GM23338 (cell line): Measurements from ENCODE around the gene CCR5. TPM values are rescaled to one million over a fixed set of nuclear protein-coding genes. Genes with fewer than 3 reads are reported as not detected.

Experiments used
- ATAC-seq: fragments of 200-7000 bp; cut with Tn5 transposase; 3 replicates; pipeline ENCODE4 v1.9.1; 2020
- DNase-seq: peaks from one replicate; pipeline ENCODE4 v3.0.0-alpha.2; 2015; ENCODE audit warnings: low spot score
- H2AFZ ChIP-seq: fragments of 200-600 bp; sonication (generic); 2 replicates; pipeline ENCODE4 v1.8.0; 2016; ENCODE audit warnings: antibody characterized with exemption, mild to moderate bottlenecking, moderate library complexity
- H3F3A ChIP-seq: fragments of 200-600 bp; sonication (generic); replicated peaks from 2 replicates; pipeline ENCODE4 v1.8.0; 2017; ENCODE audit warnings: antibody characterized with exemption, mixed run types, low read depth
- H3K27ac ChIP-seq: fragments of 200-600 bp; sonication (generic); 2 replicates; pipeline ENCODE4 v1.6.1; 2016; ENCODE audit warnings: low read depth
- H3K27me3 ChIP-seq: fragments of 200-600 bp; sonication (generic); 2 replicates; pipeline ENCODE4 v1.8.0; 2016; ENCODE audit warnings: mild to moderate bottlenecking, mixed run types, moderate library complexity; ENCODE audit not compliant: insufficient read depth
- H3K36me3 ChIP-seq: fragments of 200-600 bp; sonication (generic); 2 replicates; pipeline ENCODE4 v1.8.0; 2016; ENCODE audit warnings: mild to moderate bottlenecking; ENCODE audit not compliant: insufficient read depth
- H3K4me1 ChIP-seq: fragments of 200-600 bp; sonication (generic); 2 replicates; pipeline ENCODE4 v1.8.0; 2016; ENCODE audit warnings: mild to moderate bottlenecking, moderate library complexity; ENCODE audit not compliant: insufficient read depth
- H3K4me2 ChIP-seq: fragments of 200-600 bp; sonication (generic); 2 replicates; pipeline ENCODE4 v1.7.1; 2017; ENCODE audit warnings: mixed run types
- H3K4me3 ChIP-seq: fragments of 200-600 bp; sonication (generic); 2 replicates; pipeline ENCODE4 v1.6.1; 2016; ENCODE audit warnings: mixed run types
- H3K79me2 ChIP-seq: fragments of 200-600 bp; sonication (generic); replicated peaks from 2 replicates; pipeline ENCODE4 v1.8.0; 2017; ENCODE audit warnings: mild to moderate bottlenecking; ENCODE audit not compliant: insufficient read depth
- H3K9me2 ChIP-seq: fragments of 200-600 bp; sonication (generic); 2 replicates; pipeline ENCODE4 v1.8.0; 2017; ENCODE audit not compliant: insufficient read depth
- H4K20me1 ChIP-seq: fragments of 200-600 bp; sonication (generic); replicated peaks from 2 replicates; pipeline ENCODE4 v1.8.0; 2017; ENCODE audit warnings: mild to moderate bottlenecking; ENCODE audit not compliant: insufficient read depth
- H3K27ac Mint-ChIP-seq: 2 replicates; pipeline ENCODE4 v1.8.0; 2020; ENCODE audit warnings: inconsistent platforms, mild to moderate bottlenecking, moderate library complexity, mixed read lengths
- H3K27me3 Mint-ChIP-seq: 3 replicates; pipeline ENCODE4 v1.8.0; 2022; ENCODE audit warnings: low read depth, mild to moderate bottlenecking, moderate library complexity, mixed read lengths, inconsistent platforms; ENCODE audit not compliant: insufficient read depth, poor library complexity
- H3K36me3 Mint-ChIP-seq: 3 replicates; pipeline ENCODE4 v1.8.0; 2021; ENCODE audit warnings: low read depth, mild to moderate bottlenecking, inconsistent platforms, moderate library complexity, mixed read lengths
- H3K4me1 Mint-ChIP-seq: 3 replicates; pipeline ENCODE4 v1.8.0; 2020; ENCODE audit warnings: mild to moderate bottlenecking, inconsistent platforms, mixed read lengths
- H3K4me3 Mint-ChIP-seq: 3 replicates; pipeline ENCODE4 v1.8.0; 2021; ENCODE audit warnings: moderate library complexity, mild to moderate bottlenecking, inconsistent platforms, mixed read lengths
- H3K9me3 Mint-ChIP-seq: 3 replicates; pipeline ENCODE4 v1.8.0; 2020; ENCODE audit warnings: moderate library complexity, mild to moderate bottlenecking, inconsistent platforms, mixed read lengths
- polyA plus RNA-seq: library from polyadenylated mRNA; unstranded; fragments of >200 nt; fragmentation: Nextera tagmentation; extraction: Ambion mirVana; gene quantifications from 2 replicates; pipeline ENCODE4 v1.2.1, GENCODE V29; 2016
- total RNA-seq: library from RNA; depleted of rRNA; stranded (reverse); fragments of >200 nt; shearing (Covaris generic); gene quantifications from 2 replicates; pipeline ENCODE4 v1.2.3, GENCODE V29; 2014
- TF ChIP-seq, protein P1 (sequence below): fragments of 250-450 bp; sonication (Bioruptor Pico); IDR thresholded peaks from 2 replicates; pipeline ENCODE4 v1.5.0; 2020; ENCODE audit warnings: mild to moderate bottlenecking, moderate library complexity
- TF ChIP-seq, protein P2 (sequence below): IDR thresholded peaks from one replicate; pipeline ENCODE4 v1.6.1; 2018; ENCODE audit warnings: antibody characterized with exemption; ENCODE audit not compliant: unreplicated experiment

The CCR5 gene
- total and polyA plus RNA-seq, 2 experiments from 2014 or later: not detected

DNA sequence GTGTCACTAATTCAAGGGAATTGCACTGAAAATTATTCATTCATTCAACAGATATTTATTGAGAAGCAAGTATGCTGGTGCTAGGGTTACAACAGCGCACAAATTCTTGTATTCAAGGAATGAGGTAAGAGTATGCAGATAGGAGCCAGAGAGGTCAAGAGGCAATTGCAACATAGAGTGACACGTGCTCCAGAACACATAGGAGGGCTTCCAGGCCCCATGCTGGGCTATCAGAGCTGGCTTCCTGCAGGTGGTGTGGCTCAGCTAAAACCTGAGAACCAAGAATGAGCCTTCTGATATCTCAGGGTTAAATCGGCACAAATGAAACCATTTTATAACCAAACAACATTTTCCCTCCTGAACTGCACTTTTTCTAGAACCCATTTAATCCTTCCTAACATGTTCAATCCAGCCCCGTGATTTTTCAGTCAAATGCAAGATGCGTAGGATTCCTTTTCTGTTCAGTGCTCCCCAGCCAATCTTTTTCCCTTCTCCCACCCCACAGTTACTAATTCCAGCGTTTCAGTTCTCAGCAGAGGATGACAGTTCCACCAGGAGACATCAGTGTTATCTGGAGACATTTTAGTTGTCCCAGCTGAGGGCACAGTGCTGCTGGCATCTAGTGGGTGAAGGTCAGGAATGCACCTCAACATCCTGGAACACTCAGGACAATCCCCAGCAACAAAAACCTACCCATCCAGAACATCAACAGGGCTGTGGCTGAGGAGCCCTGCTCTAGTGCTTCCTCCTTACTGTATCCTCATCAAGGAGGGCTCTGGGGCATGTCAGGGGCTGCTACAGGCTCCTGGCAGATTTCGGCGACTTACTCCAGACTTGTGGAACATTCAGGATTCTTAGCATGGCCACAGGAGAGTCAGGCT lies 23.0 kb downstream of the CCR5 start:
- Mint-ChIP-seq H3K36me3 (no peaks in the 10 kb centered on the region), H3K9me3 (no peaks in the 10 kb centered on the region), H3K27me3 (peaks cover 11% of the 10 kb centered on the region), H3K27ac (0 out of 2 replicates have a peak overlapping the region, but pooled peaks have one; percentile 5), H3K4me3 (no peak overlapping the region; the same call in 2 of the 3 replicates), H3K4me1 (peaks cover 19% of the 10 kb centered on the region)
- H3K27me3 ChIP-seq: no peaks in the 10 kb centered on the region
- no peaks in the 10 kb centered on the region for H3K36me3 ChIP-seq
- H4K20me1 ChIP-seq: no peaks in the 10 kb centered on the region
- 0 out of 2 replicates have a peak overlapping the region, but pooled peaks have one; percentile 5 for H2AFZ ChIP-seq
- TF ChIP-seq, protein P1, sequence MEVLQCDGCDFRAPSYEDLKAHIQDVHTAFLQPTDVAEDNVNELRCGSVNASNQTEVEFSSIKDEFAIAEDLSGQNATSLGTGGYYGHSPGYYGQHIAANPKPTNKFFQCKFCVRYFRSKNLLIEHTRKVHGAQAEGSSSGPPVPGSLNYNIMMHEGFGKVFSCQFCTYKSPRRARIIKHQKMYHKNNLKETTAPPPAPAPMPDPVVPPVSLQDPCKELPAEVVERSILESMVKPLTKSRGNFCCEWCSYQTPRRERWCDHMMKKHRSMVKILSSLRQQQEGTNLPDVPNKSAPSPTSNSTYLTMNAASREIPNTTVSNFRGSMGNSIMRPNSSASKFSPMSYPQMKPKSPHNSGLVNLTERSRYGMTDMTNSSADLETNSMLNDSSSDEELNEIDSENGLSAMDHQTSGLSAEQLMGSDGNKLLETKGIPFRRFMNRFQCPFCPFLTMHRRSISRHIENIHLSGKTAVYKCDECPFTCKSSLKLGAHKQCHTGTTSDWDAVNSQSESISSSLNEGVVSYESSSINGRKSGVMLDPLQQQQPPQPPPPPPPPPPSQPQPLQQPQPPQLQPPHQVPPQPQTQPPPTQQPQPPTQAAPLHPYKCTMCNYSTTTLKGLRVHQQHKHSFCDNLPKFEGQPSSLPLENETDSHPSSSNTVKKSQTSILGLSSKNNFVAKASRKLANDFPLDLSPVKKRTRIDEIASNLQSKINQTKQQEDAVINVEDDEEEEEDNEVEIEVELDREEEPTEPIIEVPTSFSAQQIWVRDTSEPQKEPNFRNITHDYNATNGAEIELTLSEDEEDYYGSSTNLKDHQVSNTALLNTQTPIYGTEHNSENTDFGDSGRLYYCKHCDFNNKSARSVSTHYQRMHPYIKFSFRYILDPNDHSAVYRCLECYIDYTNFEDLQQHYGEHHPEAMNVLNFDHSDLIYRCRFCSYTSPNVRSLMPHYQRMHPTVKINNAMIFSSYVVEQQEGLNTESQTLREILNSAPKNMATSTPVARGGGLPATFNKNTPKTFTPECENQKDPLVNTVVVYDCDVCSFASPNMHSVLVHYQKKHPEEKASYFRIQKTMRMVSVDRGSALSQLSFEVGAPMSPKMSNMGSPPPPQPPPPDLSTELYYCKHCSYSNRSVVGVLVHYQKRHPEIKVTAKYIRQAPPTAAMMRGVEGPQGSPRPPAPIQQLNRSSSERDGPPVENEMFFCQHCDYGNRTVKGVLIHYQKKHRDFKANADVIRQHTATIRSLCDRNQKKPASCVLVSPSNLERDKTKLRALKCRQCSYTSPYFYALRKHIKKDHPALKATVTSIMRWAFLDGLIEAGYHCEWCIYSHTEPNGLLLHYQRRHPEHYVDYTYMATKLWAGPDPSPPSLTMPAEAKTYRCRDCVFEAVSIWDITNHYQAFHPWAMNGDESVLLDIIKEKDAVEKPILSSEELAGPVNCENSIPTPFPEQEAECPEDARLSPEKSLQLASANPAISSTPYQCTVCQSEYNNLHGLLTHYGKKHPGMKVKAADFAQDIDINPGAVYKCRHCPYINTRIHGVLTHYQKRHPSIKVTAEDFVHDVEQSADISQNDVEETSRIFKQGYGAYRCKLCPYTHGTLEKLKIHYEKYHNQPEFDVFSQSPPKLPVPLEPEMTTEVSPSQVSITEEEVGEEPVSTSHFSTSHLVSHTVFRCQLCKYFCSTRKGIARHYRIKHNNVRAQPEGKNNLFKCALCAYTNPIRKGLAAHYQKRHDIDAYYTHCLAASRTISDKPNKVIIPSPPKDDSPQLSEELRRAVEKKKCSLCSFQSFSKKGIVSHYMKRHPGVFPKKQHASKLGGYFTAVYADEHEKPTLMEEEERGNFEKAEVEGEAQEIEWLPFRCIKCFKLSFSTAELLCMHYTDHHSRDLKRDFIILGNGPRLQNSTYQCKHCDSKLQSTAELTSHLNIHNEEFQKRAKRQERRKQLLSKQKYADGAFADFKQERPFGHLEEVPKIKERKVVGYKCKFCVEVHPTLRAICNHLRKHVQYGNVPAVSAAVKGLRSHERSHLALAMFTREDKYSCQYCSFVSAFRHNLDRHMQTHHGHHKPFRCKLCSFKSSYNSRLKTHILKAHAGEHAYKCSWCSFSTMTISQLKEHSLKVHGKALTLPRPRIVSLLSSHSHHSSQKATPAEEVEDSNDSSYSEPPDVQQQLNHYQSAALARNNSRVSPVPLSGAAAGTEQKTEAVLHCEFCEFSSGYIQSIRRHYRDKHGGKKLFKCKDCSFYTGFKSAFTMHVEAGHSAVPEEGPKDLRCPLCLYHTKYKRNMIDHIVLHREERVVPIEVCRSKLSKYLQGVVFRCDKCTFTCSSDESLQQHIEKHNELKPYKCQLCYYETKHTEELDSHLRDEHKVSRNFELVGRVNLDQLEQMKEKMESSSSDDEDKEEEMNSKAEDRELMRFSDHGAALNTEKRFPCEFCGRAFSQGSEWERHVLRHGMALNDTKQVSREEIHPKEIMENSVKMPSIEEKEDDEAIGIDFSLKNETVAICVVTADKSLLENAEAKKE (CRISPR knock-in tag): no peak
- TF ChIP-seq, protein P2, sequence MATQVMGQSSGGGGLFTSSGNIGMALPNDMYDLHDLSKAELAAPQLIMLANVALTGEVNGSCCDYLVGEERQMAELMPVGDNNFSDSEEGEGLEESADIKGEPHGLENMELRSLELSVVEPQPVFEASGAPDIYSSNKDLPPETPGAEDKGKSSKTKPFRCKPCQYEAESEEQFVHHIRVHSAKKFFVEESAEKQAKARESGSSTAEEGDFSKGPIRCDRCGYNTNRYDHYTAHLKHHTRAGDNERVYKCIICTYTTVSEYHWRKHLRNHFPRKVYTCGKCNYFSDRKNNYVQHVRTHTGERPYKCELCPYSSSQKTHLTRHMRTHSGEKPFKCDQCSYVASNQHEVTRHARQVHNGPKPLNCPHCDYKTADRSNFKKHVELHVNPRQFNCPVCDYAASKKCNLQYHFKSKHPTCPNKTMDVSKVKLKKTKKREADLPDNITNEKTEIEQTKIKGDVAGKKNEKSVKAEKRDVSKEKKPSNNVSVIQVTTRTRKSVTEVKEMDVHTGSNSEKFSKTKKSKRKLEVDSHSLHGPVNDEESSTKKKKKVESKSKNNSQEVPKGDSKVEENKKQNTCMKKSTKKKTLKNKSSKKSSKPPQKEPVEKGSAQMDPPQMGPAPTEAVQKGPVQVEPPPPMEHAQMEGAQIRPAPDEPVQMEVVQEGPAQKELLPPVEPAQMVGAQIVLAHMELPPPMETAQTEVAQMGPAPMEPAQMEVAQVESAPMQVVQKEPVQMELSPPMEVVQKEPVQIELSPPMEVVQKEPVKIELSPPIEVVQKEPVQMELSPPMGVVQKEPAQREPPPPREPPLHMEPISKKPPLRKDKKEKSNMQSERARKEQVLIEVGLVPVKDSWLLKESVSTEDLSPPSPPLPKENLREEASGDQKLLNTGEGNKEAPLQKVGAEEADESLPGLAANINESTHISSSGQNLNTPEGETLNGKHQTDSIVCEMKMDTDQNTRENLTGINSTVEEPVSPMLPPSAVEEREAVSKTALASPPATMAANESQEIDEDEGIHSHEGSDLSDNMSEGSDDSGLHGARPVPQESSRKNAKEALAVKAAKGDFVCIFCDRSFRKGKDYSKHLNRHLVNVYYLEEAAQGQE: no peak
- peak; percentile 32 for DNase-seq
- H3K9me2 ChIP-seq: peaks cover 31% of the 10 kb centered on the region; the same call in 1 of the 2 replicates
- H3K4me1 ChIP-seq: peaks cover 11% of the 10 kb centered on the region; the same call in 1 of the 2 replicates
- no peak overlapping the region for H3K4me2 ChIP-seq
- H3F3A ChIP-seq: no peaks in the 10 kb centered on the region
- no peak overlapping the region for H3K4me3 ChIP-seq
- ATAC-seq: peak; percentile 54
- H3K79me2 ChIP-seq: no peaks in the 10 kb centered on the region
- H3K27ac ChIP-seq: no peak overlapping the region
